Activated CD8-positive, alpha-beta memory T cell treated with anti-CD3 and anti-CD28 coated beads, Interleukin-2, amount 50 U/mL, for 48 hours (primary cell): ENCODE results near the gene PRG2.
"Not testable (repeated sequence)": the region's sequence is repeated elsewhere in the genome, so short reads cannot be mapped to it uniquely, and the experiment has no call there.

ENCODE experiments used
- DNase-seq: peaks from one replicate; pipeline ENCODE4 v3.0.0-alpha.2; 2020

The PRG2 gene

DNA sequence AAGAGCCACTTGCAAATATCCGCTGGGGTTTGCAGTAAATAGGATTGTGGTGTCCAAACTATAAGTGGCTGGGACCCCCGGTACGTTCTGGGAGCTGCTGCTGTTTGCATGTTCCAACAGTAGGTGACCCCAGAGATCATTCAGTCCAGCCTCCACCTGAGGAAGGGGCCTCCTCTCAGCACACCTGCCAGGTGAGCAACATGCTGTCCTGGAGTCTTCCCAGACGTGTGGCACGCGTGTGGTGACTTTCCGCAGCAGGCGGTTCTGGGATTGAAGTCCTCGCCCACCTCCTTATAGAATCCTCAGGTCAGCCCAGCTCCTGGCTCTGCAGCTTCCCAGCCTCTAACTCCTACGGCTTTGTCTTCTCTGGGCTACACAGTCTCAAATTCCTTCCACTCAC is 45.6 kb downstream of the PRG2 start:
- DNase-seq, result no peak

DNA sequence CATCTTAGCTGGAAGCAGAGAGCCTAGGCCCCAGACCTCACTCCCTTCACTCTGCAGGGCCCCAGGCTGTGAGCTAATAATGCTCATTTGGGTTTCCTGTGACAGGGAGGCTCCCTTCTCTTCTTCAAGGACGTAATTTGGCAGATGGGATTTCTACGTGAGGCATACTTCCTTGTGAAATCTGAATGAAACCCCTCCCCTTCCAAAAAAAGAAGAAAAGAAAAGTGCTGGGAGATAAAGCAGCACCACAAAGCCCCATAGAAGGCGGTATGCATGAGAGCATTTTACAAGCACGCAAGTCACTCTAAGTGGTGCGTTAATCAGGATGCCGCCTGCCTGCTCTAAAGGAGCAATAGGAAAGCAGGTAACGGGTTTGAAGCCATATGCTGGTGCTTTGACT is 46.6 kb downstream of the PRG2 start:
- no peak for DNase-seq

DNA sequence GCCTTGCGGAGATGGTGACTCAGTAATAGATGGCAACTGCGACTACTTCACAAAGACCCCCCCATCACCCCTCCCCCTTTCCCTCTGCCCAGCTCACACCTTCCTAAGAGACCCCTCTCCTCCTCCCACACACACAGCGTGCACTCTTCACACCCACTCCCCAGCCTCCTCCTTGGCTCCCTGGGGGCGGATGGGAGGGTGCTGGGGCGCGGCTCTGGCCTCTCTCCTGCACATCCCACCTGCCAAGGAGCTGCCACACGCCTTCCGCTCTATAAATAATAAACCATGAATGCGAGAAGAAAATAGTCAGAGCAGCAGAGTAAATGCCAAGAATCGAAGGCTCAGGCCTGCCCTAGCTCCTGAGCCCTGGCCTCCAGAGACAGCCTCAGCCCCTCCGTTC is 47.7 kb downstream of the PRG2 start:
- DNase-seq, result no peak

DNA sequence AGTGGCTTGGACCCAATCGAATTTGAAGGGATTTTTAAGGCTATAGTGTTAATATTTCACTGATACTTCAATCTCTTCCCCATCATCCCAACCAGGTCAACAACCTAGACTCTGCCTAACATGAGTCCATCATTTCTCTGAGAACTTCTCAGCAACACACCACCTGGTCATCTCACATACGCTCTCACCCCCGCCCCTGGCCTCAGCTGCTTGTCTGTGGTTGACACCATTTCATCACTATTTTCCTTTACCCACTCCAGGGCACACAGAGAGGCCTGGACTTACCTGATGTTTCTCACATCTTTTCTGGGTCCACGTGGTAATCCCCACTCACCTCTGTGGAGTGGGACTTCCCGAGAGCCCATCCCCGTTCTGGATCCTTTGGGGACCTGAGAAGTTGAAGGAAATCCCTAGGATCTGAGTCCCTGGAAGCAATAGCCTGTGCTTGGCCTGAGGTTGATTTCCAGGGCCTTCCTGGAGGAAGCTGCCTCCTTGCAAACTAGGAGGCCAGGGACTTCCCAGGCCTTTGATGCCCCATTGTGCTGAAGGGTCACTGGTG is 49.1 kb downstream of the PRG2 start:
- DNase-seq, result no peak

DNA sequence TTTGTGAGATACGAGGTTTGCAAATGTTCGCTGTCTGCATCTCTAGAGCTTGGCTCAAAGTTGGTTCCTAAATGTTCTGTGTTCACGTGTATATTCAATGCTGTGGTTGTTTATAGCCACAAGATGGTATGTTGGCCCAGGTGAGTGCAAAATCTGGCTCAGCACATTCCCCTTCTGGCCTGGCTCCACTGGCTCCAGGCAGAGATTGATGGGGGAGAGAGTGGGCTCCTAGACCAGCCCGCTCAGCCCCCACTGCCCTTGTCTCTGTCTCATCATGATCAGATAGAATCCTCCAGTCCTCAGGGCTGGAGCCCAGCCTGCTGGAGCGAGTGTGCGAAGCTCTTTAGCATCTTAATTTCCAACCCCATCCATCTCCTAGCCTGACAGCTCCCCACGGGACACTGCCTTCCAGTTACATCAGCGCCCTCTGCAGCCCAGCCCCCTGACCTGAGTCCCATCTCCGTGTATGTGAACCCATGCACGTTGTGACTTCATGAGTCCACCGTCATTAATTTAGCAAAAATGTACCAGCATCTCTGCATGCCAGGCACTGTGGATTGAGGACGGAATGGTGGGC is 50.3 kb downstream of the PRG2 start:
- DNase-seq, result no peak

DNA sequence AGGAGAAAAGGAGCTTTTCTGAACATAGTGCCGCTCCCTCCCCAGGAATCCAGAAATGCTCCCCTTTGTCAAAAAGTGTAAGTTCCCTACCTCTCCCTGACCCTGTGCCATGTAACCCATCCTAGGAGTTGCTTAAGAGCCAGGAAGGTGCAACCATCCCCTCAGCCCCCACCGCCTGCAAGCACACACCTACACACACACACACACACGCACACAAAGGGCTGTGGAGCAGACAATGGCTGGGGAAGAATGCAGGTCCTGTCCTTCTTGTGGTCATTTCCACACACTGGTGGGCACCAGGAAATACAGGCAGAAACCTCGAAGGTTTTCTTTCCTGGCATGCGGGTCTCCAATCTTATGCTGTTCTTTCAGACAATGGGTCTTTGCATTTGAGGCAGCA is 51.1 kb downstream of the PRG2 start:
- no peak for DNase-seq

DNA sequence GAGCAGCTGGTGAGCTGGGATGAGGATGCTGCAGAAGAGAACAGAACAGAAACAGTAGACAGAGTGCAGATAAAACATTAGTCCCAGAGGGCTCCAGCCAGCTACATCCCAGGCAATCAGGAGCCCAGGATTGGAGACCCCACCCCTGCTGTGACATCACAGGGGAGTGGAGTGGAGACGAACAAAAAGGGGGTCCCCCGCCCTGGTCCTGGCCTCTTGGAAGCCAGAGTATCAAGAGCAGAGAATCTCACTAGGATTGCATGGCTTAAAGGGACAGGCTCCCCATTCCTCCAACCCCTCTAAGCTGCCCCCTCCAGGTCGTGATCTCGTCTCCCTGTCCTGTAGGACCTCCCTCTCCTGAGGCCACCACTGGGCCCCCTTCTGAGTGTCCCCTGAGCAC is 52.3 kb downstream of the PRG2 start, which contains the start of gene P2RX3:
Gene P2RX3 (plus strand): TSS at position 211 of the 400 bp plus-strand sequence. CDS start 199 bp downstream, outside the sequence.
- no peak for DNase-seq

DNA sequence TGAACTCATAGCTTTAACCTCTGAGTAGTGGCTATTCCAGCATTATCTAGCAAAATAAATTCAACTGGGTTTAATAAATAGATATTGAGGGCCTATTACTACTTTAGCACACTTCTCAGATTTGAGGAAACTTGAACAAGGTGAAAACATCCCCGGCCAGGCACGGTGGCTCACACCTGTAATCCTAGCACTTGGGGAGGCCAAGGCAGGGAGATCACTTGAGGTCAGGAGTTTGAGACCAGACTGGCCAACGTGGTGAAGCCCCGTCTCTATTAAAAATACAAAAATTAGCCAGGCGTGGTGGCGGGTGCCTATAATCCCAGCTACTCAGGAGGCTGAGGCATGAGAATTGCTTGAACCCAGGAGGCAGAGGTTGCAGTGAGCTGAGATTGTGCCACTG is 53.6 kb downstream of the PRG2 start:
- not testable (repeated sequence) for DNase-seq
